ENCODE data around the gene CUTA.
"Not testable (repeated sequence)": the region's sequence is repeated elsewhere in the genome, so short reads cannot be mapped to it uniquely, and the experiment has no call there.

CUTA gene

DNA sequence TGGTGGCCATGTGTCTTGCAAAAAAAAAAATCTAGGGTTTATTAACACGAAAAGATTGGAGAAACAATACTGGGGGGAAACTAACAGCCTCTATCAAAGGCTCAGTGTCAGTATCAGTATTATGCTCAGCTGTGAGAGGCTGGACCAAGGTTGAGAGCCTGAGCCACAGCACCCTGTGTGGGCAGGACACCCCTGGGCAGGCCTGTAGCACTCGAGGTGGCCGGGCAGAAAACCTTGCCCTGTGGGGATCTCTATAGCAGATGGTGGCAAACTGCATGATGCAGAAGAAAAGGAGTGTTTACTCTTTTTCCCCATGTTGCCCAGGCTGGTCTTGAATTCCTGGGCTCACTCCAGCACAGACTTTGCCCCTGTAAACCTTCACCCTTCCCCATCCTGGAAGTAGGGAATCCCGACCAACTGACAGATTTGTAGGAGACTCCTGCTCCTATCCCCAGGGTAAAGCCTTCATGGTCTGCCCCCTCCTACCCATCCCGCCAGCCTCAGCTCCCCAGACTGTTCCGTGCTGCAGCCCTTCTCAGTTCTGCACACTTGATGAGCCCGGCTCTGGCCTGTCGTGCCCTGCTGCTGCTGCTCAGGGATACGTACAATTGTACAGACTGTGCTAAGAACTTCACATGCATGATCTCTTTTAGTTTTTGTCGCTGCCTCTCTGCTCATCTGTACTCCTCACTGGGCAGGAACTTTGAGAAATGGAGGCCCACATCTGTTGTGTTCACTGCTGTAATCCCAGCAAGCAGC, 34.3 kb downstream of the CUTA start:
- no peak for TF ChIP-seq CTCF (IDR thresholded peaks at IDR 0.05; ENCODE audit: low read depth, low read length, missing control alignments)
- no peak for DNase-seq (ENCODE audit: low read depth)
- in situ Hi-C loops (cut with HindIII; ENCODE audit: low sequenced_read_pairs) = no loop called here
- H3K4me3 ChIP-seq (ENCODE audit: low read depth, low read length) = no peak overlapping the region

DNA sequence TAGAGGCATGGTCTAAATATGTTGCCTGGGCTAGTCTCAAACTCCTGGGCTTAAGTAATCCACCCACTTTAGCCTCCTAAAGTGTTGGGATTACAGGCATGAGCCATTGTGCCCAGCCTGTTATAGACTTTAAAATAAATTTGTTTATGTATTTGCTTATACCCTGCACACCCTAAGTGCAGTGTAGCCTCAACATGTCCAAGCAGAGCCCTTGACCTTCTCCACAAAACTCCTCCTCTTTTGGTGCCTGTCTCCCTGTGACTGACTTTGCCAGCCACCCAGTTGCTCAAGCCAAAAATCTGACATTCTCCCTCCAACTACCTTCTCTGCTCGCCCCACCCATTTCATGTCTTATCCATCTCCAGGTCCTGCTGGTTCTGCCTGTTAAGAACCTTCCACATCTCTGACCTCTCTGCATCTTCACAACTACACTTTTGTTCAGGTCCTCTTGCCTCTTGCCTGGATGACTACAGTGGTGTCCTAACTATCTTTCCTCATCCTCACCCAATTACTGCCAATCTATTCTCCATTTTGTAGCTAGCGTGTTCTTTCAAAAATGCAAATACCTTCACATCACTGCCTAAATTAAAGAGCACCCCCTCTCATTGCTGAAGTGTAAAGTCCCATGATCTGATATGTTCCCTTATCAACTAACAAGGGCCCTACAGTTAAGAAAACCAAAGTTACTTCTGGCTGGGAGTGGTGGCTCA, 37.5 kb downstream of the CUTA start:
- no peak overlapping the region for H3K4me3 ChIP-seq (ENCODE audit: low read depth, low read length)
- in situ Hi-C loops (cut with HindIII; ENCODE audit: low sequenced_read_pairs) = no loop called here
- DNase-seq (ENCODE audit: low read depth) = no peak
- no peak for TF ChIP-seq CTCF (IDR thresholded peaks at IDR 0.05; ENCODE audit: low read depth, low read length, missing control alignments)

GRCh38 chr6:33379184-33379583, 38.7 kb downstream of the CUTA start:
- in situ Hi-C loops (cut with HindIII; ENCODE audit: low sequenced_read_pairs); H3K4me3 ChIP-seq (ENCODE audit: low read depth, low read length); DNase-seq (ENCODE audit: low read depth): not testable (repeated sequence)

DNA sequence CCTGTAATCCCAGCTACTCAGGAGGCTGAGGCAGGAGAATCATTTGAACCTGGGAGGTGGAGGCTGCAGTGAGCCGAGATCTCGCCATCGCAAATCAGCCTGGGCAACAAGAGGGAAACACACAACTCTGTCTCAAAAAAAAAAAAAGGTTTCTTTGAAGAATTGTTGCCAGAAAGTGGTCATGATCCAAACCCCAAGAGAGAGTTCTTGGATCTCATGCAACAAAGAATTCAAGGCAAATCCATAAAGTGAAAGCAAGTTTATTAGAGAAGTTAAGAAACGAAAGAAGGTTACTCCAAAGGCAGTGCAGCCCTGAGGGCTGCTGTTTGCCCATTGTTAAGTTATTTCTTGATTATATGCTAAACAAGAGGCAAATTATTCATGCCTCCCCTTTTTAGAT, 40.7 kb downstream of the CUTA start:
- TF ChIP-seq CTCF (IDR thresholded peaks at IDR 0.05; ENCODE audit: low read depth, low read length, missing control alignments) = no peak
- DNase-seq (ENCODE audit: low read depth) = no peak
- in situ Hi-C loops (cut with HindIII; ENCODE audit: low sequenced_read_pairs) = no loop called here

DNA sequence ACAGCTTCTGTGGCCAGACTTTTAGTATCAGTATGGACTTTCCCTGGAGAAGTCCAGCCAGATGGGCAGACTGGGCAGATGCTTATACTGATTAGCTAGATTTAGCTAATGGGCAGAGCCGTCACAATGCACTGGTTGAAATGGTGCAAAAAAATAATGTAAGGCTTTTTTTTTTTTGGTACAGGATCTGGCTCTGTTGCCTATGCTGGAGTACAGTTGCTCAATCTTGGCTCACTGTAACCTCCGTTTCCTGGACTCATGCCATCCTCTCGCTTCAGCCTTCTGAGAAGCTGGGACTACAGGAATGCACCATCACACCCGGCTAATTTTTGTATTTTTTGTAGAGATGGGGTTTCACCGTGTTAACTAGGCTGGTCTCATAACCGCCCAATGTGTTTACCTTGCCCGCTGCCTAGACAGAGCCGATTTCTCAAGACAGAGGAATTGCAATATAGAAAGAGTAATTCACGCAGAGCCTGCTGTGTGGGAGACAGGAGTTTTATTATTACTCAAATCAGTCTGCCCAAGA, 42.7 kb downstream of the CUTA start:
- in situ Hi-C loops (cut with HindIII; ENCODE audit: low sequenced_read_pairs) = no loop called here
- DNase-seq (ENCODE audit: low read depth) = peak; percentile 89

More for the DNA sequence above, 40.7 kb downstream of the CUTA start:
- H3K4me3 ChIP-seq (ENCODE audit: low read depth, low read length) = no peak overlapping the region

GRCh38 chr6:33373960-33374910, 43.7 kb downstream of the CUTA start:
- H3K4me3 ChIP-seq (ENCODE audit: low read depth, low read length) = no peak overlapping the region
- in situ Hi-C loops (cut with HindIII; ENCODE audit: low sequenced_read_pairs) = no loop called here
- no peak for DNase-seq (ENCODE audit: low read depth)
- TF ChIP-seq CTCF (IDR thresholded peaks at IDR 0.05; ENCODE audit: low read depth, low read length, missing control alignments) = no peak

More for the DNA sequence above, 42.7 kb downstream of the CUTA start:
- no peak overlapping the region for H3K4me3 ChIP-seq (ENCODE audit: low read depth, low read length)
- no peak for TF ChIP-seq CTCF (IDR thresholded peaks at IDR 0.05; ENCODE audit: low read depth, low read length, missing control alignments)

All from astrocyte of the cerebellum (primary cell).